Neuronal stem cell (in vitro differentiated cells): ENCODE data around the gene LGR6.
"Not testable (repeated sequence)": the region's sequence is repeated elsewhere in the genome, so short reads cannot be mapped to it uniquely, and the experiment has no call there.

Source experiments
- DNase-seq: peaks from one replicate; pipeline ENCODE4 v3.0.0-alpha.2; 2013; ENCODE audit warnings: low spot score
- H2AFZ ChIP-seq: one replicate; pipeline ENCODE4 v1.6.1; 2013; ENCODE audit warnings: mild to moderate bottlenecking, low read length, inconsistent platforms
- H2AK5ac ChIP-seq: 2 replicates; pipeline ENCODE4 v1.6.1; 2013; ENCODE audit warnings: low read depth, mild to moderate bottlenecking, inconsistent platforms, low read length, moderate library complexity, mixed read lengths
- H2BK120ac ChIP-seq: 2 replicates; pipeline ENCODE4 v1.6.1; 2013; ENCODE audit warnings: low read depth, mild to moderate bottlenecking, inconsistent platforms, low read length, moderate library complexity, mixed read lengths
- H2BK12ac ChIP-seq: one replicate; pipeline ENCODE4 v1.6.1; 2013; ENCODE audit warnings: low read length, inconsistent platforms
- H2BK15ac ChIP-seq: 2 replicates; pipeline ENCODE4 v1.6.1; 2013; ENCODE audit warnings: mild to moderate bottlenecking, low read length, inconsistent platforms, mixed read lengths
- H2BK5ac ChIP-seq: one replicate; pipeline ENCODE4 v1.6.1; 2013; ENCODE audit warnings: inconsistent platforms, mild to moderate bottlenecking, low read length, moderate library complexity
- H3K14ac ChIP-seq: one replicate; pipeline ENCODE4 v1.6.1; 2013; ENCODE audit warnings: low read length, inconsistent platforms
- H3K18ac ChIP-seq: 2 replicates; pipeline ENCODE4 v1.6.1; 2013; ENCODE audit warnings: low read length, inconsistent platforms
- H3K23ac ChIP-seq: 2 replicates; pipeline ENCODE4 v1.6.1; 2013; ENCODE audit warnings: low read depth, mild to moderate bottlenecking, mixed read lengths, low read length, inconsistent platforms; ENCODE audit not compliant: poor library complexity
- H3K27ac ChIP-seq: replicated peaks from 3 replicates; pipeline ENCODE4 v1.5.1; 2013; ENCODE audit warnings: low read length, inconsistent platforms
- H3K27me3 ChIP-seq, 3 experiments: 2 replicates each; pipeline ENCODE4 v1.6.1; 2013; ENCODE audit warnings: low read length in 3 of 3, mild to moderate bottlenecking in 2 of 3, inconsistent platforms in 1 of 3, low read depth in 1 of 3, mixed read lengths in 1 of 3, moderate library complexity in 1 of 3; ENCODE audit not compliant: control insufficient read depth in 3 of 3, insufficient read depth in 3 of 3
- H3K36me3 ChIP-seq, 2 donors: replicated peaks in 1 of 2; 2 replicates each; pipeline ENCODE4 v1.6.1; 2013; ENCODE audit warnings: low read length in 2 of 2; ENCODE audit not compliant: control insufficient read depth in 2 of 2, insufficient read depth in 2 of 2
- H3K4ac ChIP-seq: 2 replicates; pipeline ENCODE4 v1.6.1; 2013; ENCODE audit warnings: inconsistent platforms, mild to moderate bottlenecking, low read length, moderate library complexity
- H3K4me1 ChIP-seq, 2 donors: 1 replicate in 1 of 2; 2 replicates in 1 of 2; pipeline ENCODE4 v1.6.1; 2013; ENCODE audit warnings: low read length in 2 of 2, low read depth in 1 of 2; ENCODE audit not compliant: control insufficient read depth in 2 of 2, insufficient read depth in 1 of 2
- H3K4me2 ChIP-seq: one replicate; pipeline ENCODE4 v1.6.1; 2013; ENCODE audit warnings: mild to moderate bottlenecking, low read length, inconsistent platforms; ENCODE audit not compliant: insufficient read depth, poor library complexity, severe bottlenecking
- H3K4me3 ChIP-seq, 2 donors: 2 replicates each; pipeline ENCODE4 v1.5.1; 2013; ENCODE audit warnings: low read length in 2 of 2, mild to moderate bottlenecking in 2 of 2, inconsistent platforms in 1 of 2, moderate library complexity in 1 of 2
- H3K79me1 ChIP-seq: one replicate; pipeline ENCODE4 v1.6.1; 2013; ENCODE audit warnings: low read depth, mild to moderate bottlenecking, inconsistent platforms, low read length, moderate library complexity
- H3K9ac ChIP-seq: one replicate; pipeline ENCODE4 v1.6.1; 2013; ENCODE audit warnings: mild to moderate bottlenecking, low read depth, low read length, inconsistent platforms; ENCODE audit not compliant: poor library complexity
- H3K9me3 ChIP-seq, 2 donors: replicated peaks in 1 of 2; 2 replicates each; pipeline versions ENCODE3 to v1.6.1; 2013; ENCODE audit warnings: low read length in 2 of 2, mild to moderate bottlenecking in 2 of 2, inconsistent platforms in 1 of 2, low read depth in 1 of 2, mixed read lengths in 1 of 2, moderate library complexity in 1 of 2; ENCODE audit not compliant: control insufficient read depth in 2 of 2, insufficient read depth in 1 of 2
- H4K8ac ChIP-seq: one replicate; pipeline ENCODE4 v1.6.1; 2013; ENCODE audit warnings: low read depth, mild to moderate bottlenecking, inconsistent platforms, low read length, moderate library complexity
- H4K91ac ChIP-seq: one replicate; pipeline ENCODE4 v1.6.1; 2013; ENCODE audit warnings: low read length, low read depth, mild to moderate bottlenecking, inconsistent platforms; ENCODE audit not compliant: poor library complexity
- WGBS, 2 donors: extraction: QIAGEN DNeasy Blood & Tissue Kit; methylation state at CpG; one replicate each; pipeline ENCODE4 v1.1.7; 2013; ENCODE audit warnings: missing lambda C conversion rate in 2 of 2, mixed read lengths in 1 of 2; ENCODE audit not compliant: insufficient read length in 2 of 2, insufficient replicate concordance in 1 of 2; ENCODE audit errors: extremely low coverage in 2 of 2; 5-methylcytosine and 5-hydroxymethylcytosine counted together

LGR6 gene

GRCh38 chr1:202235856-202236837 lies 42.5 kb downstream of the LGR6 start:
- Histone ChIP-seq H3K27ac (no peak overlapping the region), H3K36me3 (no peaks in the 10 kb centered on the region), H3K79me1 (no peaks in the 10 kb centered on the region), H3K4ac (no peak overlapping the region), H3K18ac (peak overlapping the region; percentile 92), H2BK12ac (no peak overlapping the region), H4K91ac (no peak overlapping the region), H2BK120ac (no peak overlapping the region), H2AK5ac (no peak overlapping the region), H3K14ac (no peak overlapping the region), H2AFZ (peak overlapping the region; percentile 65), H3K23ac (no peak overlapping the region), H3K9me3 (no peaks in the 10 kb centered on the region), H4K8ac (no peak overlapping the region), H3K4me3 (no peak overlapping the region), H3K4me1 (peaks cover 3 to 17% of the 10 kb centered on the region in 2 donors), H2BK15ac (no peak overlapping the region), H3K4me2 (no peak overlapping the region), H2BK5ac (peak overlapping the region; percentile 15), H3K27me3 (peaks cover 0 to 22% (median 0%) of the 10 kb centered on the region in 3 experiments), H3K9ac (no peak overlapping the region)
- DNase-seq, result peak; percentile 69
- no CpG with 5 or more reads among the region's 19 CpGs for WGBS, 2 donors

GRCh38 chr1:202237052-202237451 lies 43.5 kb downstream of the LGR6 start:
- Histone ChIP-seq H3K27ac (no peak overlapping the region), H3K9ac (no peak overlapping the region), H3K4me3 (no peak overlapping the region), H3K79me1 (no peaks in the 10 kb centered on the region), H3K4me1 (peaks cover 3 to 17% of the 10 kb centered on the region in 2 donors), H4K8ac (no peak overlapping the region), H3K4ac (no peak overlapping the region), H2BK120ac (no peak overlapping the region), H3K27me3 (peaks cover 0 to 19% (median 0%) of the 10 kb centered on the region in 3 experiments), H3K9me3 (no peaks in the 10 kb centered on the region), H3K18ac (peak overlapping the region; percentile 76), H3K14ac (no peak overlapping the region), H3K4me2 (peak overlapping the region; percentile 37), H2AFZ (peak overlapping the region; percentile 61), H2AK5ac (peak overlapping the region; percentile 7), H4K91ac (no peak overlapping the region), H3K36me3 (no peaks in the 10 kb centered on the region), H2BK12ac (peak overlapping the region; percentile 31), H2BK15ac (no peak overlapping the region), H2BK5ac (no peak overlapping the region), H3K23ac (no peak overlapping the region)
- WGBS, 2 donors, result no CpG with 5 or more reads among the region's 8 CpGs
- peak; percentile 41 for DNase-seq

- Histone ChIP-seq H3K27ac (no peak overlapping the region), H3K9me3 (no peaks in the 10 kb centered on the region), H3K79me1 (no peaks in the 10 kb centered on the region), H3K23ac (no peak overlapping the region), H4K8ac (no peak overlapping the region), H3K4me2 (no peak overlapping the region), H3K27me3 (peaks cover 0 to 20% (median 0%) of the 10 kb centered on the region in 3 experiments), H2AFZ (no peak overlapping the region), H2BK120ac (no peak overlapping the region), H3K9ac (no peak overlapping the region), H4K91ac (no peak overlapping the region), H3K4me1 (peaks cover 3 to 17% of the 10 kb centered on the region in 2 donors), H2BK5ac (no peak overlapping the region), H3K4me3 (no peak overlapping the region), H3K4ac (no peak overlapping the region), H2BK12ac (no peak overlapping the region), H3K18ac (no peak overlapping the region), H2BK15ac (no peak overlapping the region), H2AK5ac (no peak overlapping the region), H3K36me3 (no peaks in the 10 kb centered on the region), H3K14ac (no peak overlapping the region)
- no CpG with 5 or more reads among the region's 22 CpGs for WGBS, 2 donors
- DNase-seq, result no peak
Measured at GRCh38 chr1:202238914-202239313, 45.3 kb downstream of the LGR6 start.

GRCh38 chr1:202240226-202240625 lies 46.6 kb downstream of the LGR6 start:
- H2AFZ ChIP-seq, H2BK120ac ChIP-seq, H3K27me3 ChIP-seq, H3K4me2 ChIP-seq, H3K79me1 ChIP-seq, H4K91ac ChIP-seq, H4K8ac ChIP-seq, H3K9me3 ChIP-seq, H3K4me3 ChIP-seq, H3K27ac ChIP-seq, H2BK5ac ChIP-seq, H3K4ac ChIP-seq, H2AK5ac ChIP-seq, H3K23ac ChIP-seq, H3K18ac ChIP-seq, H3K14ac ChIP-seq, H3K9ac ChIP-seq, DNase-seq, H3K36me3 ChIP-seq, H2BK12ac ChIP-seq, H2BK15ac ChIP-seq: not testable (repeated sequence)
- H3K4me1 ChIP-seq, result peaks cover 3 to 17% of the 10 kb centered on the region in 2 donors
- no CpG with 5 or more reads among the region's 3 CpGs for WGBS, 2 donors
